SK-N-SH treated with all-trans-retinoic acid at 6 μM for 48 hours (cell line): Measurements from ENCODE around the gene OPN1SW.

Experiments
- ATAC-seq: fragments of 200-7000 bp; cut with Tn5 transposase; 3 replicates; pipeline ENCODE4 v1.9.1; 2020; ENCODE audit warnings: mild to moderate bottlenecking, moderate library complexity
- ARNTL ChIP-seq: fragments of 450-650 bp; formaldehyde crosslinking; IDR thresholded peaks from 2 replicates; pipeline ENCODE4 v1.5.0; 2020; ENCODE audit warnings: low read depth, mild to moderate bottlenecking, moderate library complexity, borderline replicate concordance
- BACH2 ChIP-seq: fragments of 250-450 bp; sonication (Bioruptor Pico); IDR thresholded peaks from 2 replicates; pipeline ENCODE4 v1.9.0; 2021; ENCODE audit warnings: mild to moderate bottlenecking, borderline replicate concordance
- CREB5 ChIP-seq: fragments of 250-450 bp; sonication (Bioruptor Pico); IDR thresholded peaks from 2 replicates; pipeline ENCODE4 v1.5.1; 2020; ENCODE audit warnings: low read depth, mild to moderate bottlenecking, moderate library complexity
- CSDC2 ChIP-seq: fragments of 250-450 bp; sonication (Bioruptor Pico); IDR thresholded peaks from 2 replicates; pipeline ENCODE4 v1.5.0; 2020; ENCODE audit warnings: mild to moderate bottlenecking, moderate library complexity
- CSRNP3 ChIP-seq: fragments of 250-450 bp; sonication (Bioruptor Pico); IDR thresholded peaks from 2 replicates; pipeline ENCODE4 v1.5.1; 2021; ENCODE audit warnings: mild to moderate bottlenecking, moderate library complexity
- ESRRG ChIP-seq: fragments of 250-450 bp; sonication (Bioruptor Pico); IDR thresholded peaks from 2 replicates; pipeline ENCODE4 v1.6.1; 2021; ENCODE audit warnings: mild to moderate bottlenecking
- GLIS3 ChIP-seq: fragments of 250-450 bp; sonication (Bioruptor Pico); IDR thresholded peaks from 2 replicates; pipeline ENCODE4 v1.5.0; 2020; ENCODE audit warnings: mild to moderate bottlenecking, moderate library complexity
- ISL1 ChIP-seq: fragments of 250-450 bp; sonication (Bioruptor Pico); IDR thresholded peaks from 2 replicates; pipeline ENCODE4 v2.1.2; 2022; ENCODE audit warnings: mild to moderate bottlenecking, moderate library complexity
- OSR1 ChIP-seq: fragments of 250-450 bp; sonication (Bioruptor Pico); IDR thresholded peaks from 2 replicates; pipeline ENCODE4 v1.8.0; 2022; ENCODE audit warnings: moderate library complexity, mild to moderate bottlenecking, inconsistent platforms
- POU6F1 ChIP-seq: fragments of 250-450 bp; sonication (Bioruptor Pico); IDR thresholded peaks from 2 replicates; pipeline ENCODE4 v1.8.0; 2021; ENCODE audit warnings: low read depth, mild to moderate bottlenecking, moderate library complexity, borderline replicate concordance
- PPARA ChIP-seq: fragments of 250-450 bp; sonication (Bioruptor Pico); IDR thresholded peaks from 2 replicates; pipeline ENCODE4 v1.5.0; 2020; ENCODE audit warnings: mild to moderate bottlenecking, borderline replicate concordance
- RARB ChIP-seq: fragments of 250-450 bp; sonication (Bioruptor Pico); IDR thresholded peaks from 2 replicates; pipeline ENCODE4 v1.8.0; 2021; ENCODE audit warnings: mild to moderate bottlenecking, moderate library complexity
- SNAI2 ChIP-seq: fragments of 250-450 bp; sonication (Bioruptor Pico); IDR thresholded peaks from 2 replicates; pipeline ENCODE4 v1.5.0; 2020; ENCODE audit warnings: mild to moderate bottlenecking, moderate library complexity
- TCF4 ChIP-seq: fragments of 250-450 bp; sonication (Bioruptor Pico); IDR thresholded peaks from 2 replicates; pipeline ENCODE4 v1.8.0; 2021; ENCODE audit warnings: mild to moderate bottlenecking, moderate library complexity, borderline replicate concordance
- TOX ChIP-seq: fragments of 250-450 bp; sonication (Bioruptor Pico); IDR thresholded peaks from 2 replicates; pipeline ENCODE4 v1.8.0; 2021; ENCODE audit warnings: mild to moderate bottlenecking, moderate library complexity, borderline replicate concordance
- TSHZ2 ChIP-seq: fragments of 250-450 bp; sonication (Bioruptor Pico); IDR thresholded peaks from 2 replicates; pipeline ENCODE4 v1.5.0; 2020; ENCODE audit warnings: mild to moderate bottlenecking, moderate library complexity
- ZC3H10 ChIP-seq: fragments of 250-450 bp; sonication (Bioruptor Pico); IDR thresholded peaks from 2 replicates; pipeline ENCODE4 v1.5.1; 2021; ENCODE audit warnings: mild to moderate bottlenecking, moderate library complexity
- ZFP3 ChIP-seq: fragments of 250-450 bp; sonication (Bioruptor Pico); IDR thresholded peaks from 2 replicates; pipeline ENCODE4 v1.5.0; 2020; ENCODE audit warnings: mild to moderate bottlenecking, moderate library complexity
- ZFP30 ChIP-seq: fragments of 450-650 bp; formaldehyde crosslinking; IDR thresholded peaks from 2 replicates; pipeline ENCODE4 v1.5.0; 2022; ENCODE audit warnings: mild to moderate bottlenecking, moderate library complexity
- ZNF565 ChIP-seq: fragments of 450-650 bp; formaldehyde crosslinking; conservative IDR thresholded peaks from 2 replicates; pipeline ENCODE4 v1.5.0; 2020; ENCODE audit warnings: low read depth, mild to moderate bottlenecking, moderate library complexity
- ZNF70 ChIP-seq: fragments of 450-650 bp; formaldehyde crosslinking; IDR thresholded peaks from 2 replicates; pipeline ENCODE4 v1.5.0; 2020; ENCODE audit warnings: mild to moderate bottlenecking, moderate library complexity
- ZNF8 ChIP-seq: fragments of 450-650 bp; formaldehyde crosslinking; IDR thresholded peaks from 2 replicates; pipeline ENCODE4 v1.5.0; 2020; ENCODE audit warnings: mild to moderate bottlenecking, moderate library complexity

Gene OPN1SW

GRCh38 chr7:128738570-128739047 is 37.0 kb downstream of the OPN1SW start:
- ATAC-seq = peak; percentile 57

GRCh38 chr7:128737867-128738385 is 37.7 kb downstream of the OPN1SW start:
- no peak for ATAC-seq
- TF ChIP-seq ZNF8 (CRISPR knock-in tag) = no peak
- TF ChIP-seq GLIS3 (CRISPR knock-in tag) = no peak
- TF ChIP-seq ZNF70 (CRISPR knock-in tag) = no peak
- no peak for TF ChIP-seq POU6F1 (CRISPR knock-in tag)
- no peak for TF ChIP-seq TOX (CRISPR knock-in tag)
- no peak for TF ChIP-seq PPARA (CRISPR knock-in tag)
- TF ChIP-seq ARNTL (CRISPR knock-in tag) = no peak
- no peak for TF ChIP-seq CSDC2 (CRISPR knock-in tag)
- TF ChIP-seq TCF4 (CRISPR knock-in tag) = no peak
- no peak for TF ChIP-seq ZNF565 (CRISPR knock-in tag)
- TF ChIP-seq ZFP3 (CRISPR knock-in tag) = no peak
- no peak for TF ChIP-seq ESRRG (CRISPR knock-in tag)

More at GRCh38 chr7:128738570-128739047, 37.0 kb downstream of the OPN1SW start:
- no peak for TF ChIP-seq TCF4 (CRISPR knock-in tag)
- no peak for TF ChIP-seq GLIS3 (CRISPR knock-in tag)
- no peak for TF ChIP-seq CREB5 (CRISPR knock-in tag)

- no peak for ATAC-seq
- no peak for TF ChIP-seq TSHZ2 (CRISPR knock-in tag)
- no peak for TF ChIP-seq TCF4 (CRISPR knock-in tag)
- no peak for TF ChIP-seq POU6F1 (CRISPR knock-in tag)
- no peak for TF ChIP-seq OSR1 (CRISPR knock-in tag)
- TF ChIP-seq BACH2 (CRISPR knock-in tag) = no peak
- no peak for TF ChIP-seq ZFP30 (CRISPR knock-in tag)
- no peak for TF ChIP-seq ZC3H10 (CRISPR knock-in tag)
- no peak for TF ChIP-seq SNAI2 (CRISPR knock-in tag)
- TF ChIP-seq CSRNP3 (CRISPR knock-in tag) = no peak
- no peak for TF ChIP-seq PPARA (CRISPR knock-in tag)
- no peak for TF ChIP-seq ARNTL (CRISPR knock-in tag)
- no peak for TF ChIP-seq ISL1 (CRISPR knock-in tag)
- TF ChIP-seq ZNF70 (CRISPR knock-in tag) = no peak
- no peak for TF ChIP-seq RARB (CRISPR knock-in tag)
Observed at GRCh38 chr7:128737441-128737840, 38.2 kb downstream of the OPN1SW start.
